ENCODE results near the gene RNF133.

DNA sequence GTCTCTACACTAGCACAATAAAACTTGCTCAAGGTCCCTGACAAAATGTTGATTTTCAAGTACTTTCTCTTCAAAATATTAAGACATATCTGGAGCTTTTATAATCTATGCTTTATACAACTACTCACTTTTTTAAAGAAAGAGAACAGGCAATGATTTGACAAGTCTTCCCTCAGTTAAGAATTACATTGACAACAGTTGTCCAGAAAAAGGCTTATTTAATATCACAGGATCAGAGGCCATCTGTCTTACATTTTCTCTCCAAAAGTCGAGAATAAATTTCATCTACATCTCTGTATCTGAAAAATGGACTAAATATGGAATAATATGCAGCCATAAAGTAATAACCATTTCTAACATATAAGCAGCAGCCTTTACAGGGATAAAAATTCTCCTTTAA is 12.0 kb upstream of the RNF133 start:
- TF ChIP-seq, protein P1, sequence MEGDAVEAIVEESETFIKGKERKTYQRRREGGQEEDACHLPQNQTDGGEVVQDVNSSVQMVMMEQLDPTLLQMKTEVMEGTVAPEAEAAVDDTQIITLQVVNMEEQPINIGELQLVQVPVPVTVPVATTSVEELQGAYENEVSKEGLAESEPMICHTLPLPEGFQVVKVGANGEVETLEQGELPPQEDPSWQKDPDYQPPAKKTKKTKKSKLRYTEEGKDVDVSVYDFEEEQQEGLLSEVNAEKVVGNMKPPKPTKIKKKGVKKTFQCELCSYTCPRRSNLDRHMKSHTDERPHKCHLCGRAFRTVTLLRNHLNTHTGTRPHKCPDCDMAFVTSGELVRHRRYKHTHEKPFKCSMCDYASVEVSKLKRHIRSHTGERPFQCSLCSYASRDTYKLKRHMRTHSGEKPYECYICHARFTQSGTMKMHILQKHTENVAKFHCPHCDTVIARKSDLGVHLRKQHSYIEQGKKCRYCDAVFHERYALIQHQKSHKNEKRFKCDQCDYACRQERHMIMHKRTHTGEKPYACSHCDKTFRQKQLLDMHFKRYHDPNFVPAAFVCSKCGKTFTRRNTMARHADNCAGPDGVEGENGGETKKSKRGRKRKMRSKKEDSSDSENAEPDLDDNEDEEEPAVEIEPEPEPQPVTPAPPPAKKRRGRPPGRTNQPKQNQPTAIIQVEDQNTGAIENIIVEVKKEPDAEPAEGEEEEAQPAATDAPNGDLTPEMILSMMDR (optimal IDR thresholded peaks at IDR 0.05 in 1 of 3, IDR thresholded peaks at IDR 0.05 in 1 of 3, conservative IDR thresholded peaks at IDR 0.05 in 1 of 3; ENCODE audit: extremely low read depth in 1 of 3, insufficient read depth in 2 of 3, low read length in 3 of 3): no peak
- no peak for TF ChIP-seq EZH2 (IDR thresholded peaks at IDR 0.05; ENCODE audit: low read length)

All from keratinocyte (primary cell).